SK-N-SH (cell line): ENCODE data around the gene DBH. TPM values are rescaled to one million over a fixed set of nuclear protein-coding genes. Genes with fewer than 3 reads are reported as not detected.

Experiments
- CTCF ChIA-PET: fragments of 300-600, 350-600 bp; formaldehyde crosslinking; extraction: SDS; loops from one replicate; lab custom pipeline; 2021; lab: Yijun Ruan, JAX
- POLR2A ChIA-PET: fragments of 350-600 bp; sonication (Branson Sonifier 250); formaldehyde crosslinking; extraction: SDS; loops from one replicate; lab custom pipeline; 2020; ENCODE audit warnings: antibody characterized with exemption, inconsistent platforms; lab: Yijun Ruan, JAX
- DNase-seq: peaks from one replicate; pipeline ENCODE4 v3.0.0; 2012
- H2AFZ ChIP-seq: fragments of 200-600 bp; sonication (generic); 2 replicates; pipeline ENCODE4 v1.8.1; 2016; ENCODE audit warnings: antibody characterized with exemption, mild to moderate bottlenecking, low read depth
- H3F3A ChIP-seq: fragments of 200-600 bp; sonication (generic); replicated peaks from 2 replicates; pipeline ENCODE3; 2016; ENCODE audit warnings: antibody characterized with exemption, mild to moderate bottlenecking; ENCODE audit not compliant: insufficient read depth
- H3K27ac ChIP-seq, 2 experiments: fragments of 200-500 bp in 1 of 2; fragments of 200-600 bp in 1 of 2; sonication (Bioruptor generic) in 1 of 2; sonication (generic), shearing (Covaris generic) in 1 of 2; 2 replicates each; pipeline versions ENCODE4 v1.5.1 to v1.6.1; 2014 to 2016; ENCODE audit warnings: low read depth in 2 of 2, inconsistent platforms in 1 of 2, low read length in 1 of 2, mild to moderate bottlenecking in 1 of 2, mixed read lengths in 1 of 2
- H3K27me3 ChIP-seq: fragments of 200-600 bp; sonication (generic), shearing (Covaris generic); 2 replicates; pipeline ENCODE4 v1.6.1; 2016; ENCODE audit warnings: mixed run types; ENCODE audit not compliant: insufficient read depth
- H3K36me3 ChIP-seq, 2 experiments: fragments of 200-500 bp in 1 of 2; fragments of 200-600 bp in 1 of 2; sonication (Bioruptor generic) in 1 of 2; sonication (generic) in 1 of 2; replicated peaks in 1 of 2; 2 replicates each; pipeline versions ENCODE3 to v1.5.1; 2014 to 2016; ENCODE audit warnings: low read length in 1 of 2, mild to moderate bottlenecking in 1 of 2; ENCODE audit not compliant: insufficient read depth in 2 of 2, control insufficient read depth in 1 of 2
- H3K4me1 ChIP-seq, 2 experiments: fragments of 200-500 bp in 1 of 2; fragments of 200-600 bp in 1 of 2; sonication (Bioruptor generic) in 1 of 2; sonication (generic), shearing (Covaris generic) in 1 of 2; 2 replicates each; pipeline versions ENCODE4 v1.5.1 to v1.6.1; 2014 to 2016; ENCODE audit warnings: low read depth in 1 of 2, low read length in 1 of 2, mixed run types in 1 of 2; ENCODE audit not compliant: insufficient read depth in 2 of 2, control insufficient read depth in 1 of 2
- H3K4me2 ChIP-seq: fragments of 200-600 bp; sonication (generic), shearing (Covaris generic); 2 replicates; pipeline ENCODE4 v1.6.1; 2017; ENCODE audit warnings: mixed run types
- H3K4me3 ChIP-seq, 2 experiments: fragments of 200-500 bp in 1 of 2; fragments of 200-600 bp in 1 of 2; sonication (Bioruptor generic) in 1 of 2; sonication (generic), shearing (Covaris generic) in 1 of 2; 2 replicates each; pipeline versions ENCODE4 v1.5.1 to v1.8.1; 2014 to 2016; ENCODE audit warnings: low read depth in 2 of 2, inconsistent platforms in 1 of 2, low read length in 1 of 2, mild to moderate bottlenecking in 1 of 2, mixed read lengths in 1 of 2, moderate library complexity in 1 of 2
- H3K79me2 ChIP-seq: fragments of 200-600 bp; sonication (generic); 2 replicates; pipeline ENCODE4 v1.8.1; 2017; ENCODE audit warnings: mild to moderate bottlenecking; ENCODE audit not compliant: insufficient read depth
- H3K9ac ChIP-seq: fragments of 200-600 bp; sonication (generic); 2 replicates; pipeline ENCODE4 v1.6.1; 2017; ENCODE audit warnings: mixed run types
- H3K9me2 ChIP-seq: fragments of 200-600 bp; sonication (generic); 2 replicates; pipeline ENCODE4 v1.6.1; 2017; ENCODE audit warnings: mixed run types
- H3K9me3 ChIP-seq: fragments of 200-600 bp; sonication (generic); 2 replicates; pipeline ENCODE4 v1.6.1; 2017; ENCODE audit warnings: mixed run types, mild to moderate bottlenecking, moderate library complexity
- H4K20me1 ChIP-seq: fragments of 200-600 bp; sonication (generic); 2 replicates; pipeline ENCODE4 v1.6.1; 2017; ENCODE audit warnings: mild to moderate bottlenecking, mixed run types; ENCODE audit not compliant: insufficient read depth
- CHD2 ChIP-seq: fragments of 150-350 bp; IDR thresholded peaks from 2 replicates; pipeline ENCODE4 v1.6.1; 2018; ENCODE audit warnings: low read length; ENCODE audit not compliant: partially characterized antibody
- EZH2phosphoT487 ChIP-seq: fragments of 200-600 bp; sonication (generic); IDR thresholded peaks from 2 replicates; pipeline ENCODE4 v1.6.1; 2017; ENCODE audit warnings: low read depth, mixed run types, mild to moderate bottlenecking, antibody characterized with exemption, moderate library complexity, borderline replicate concordance
- GATA2 ChIP-seq: sonication (generic); formaldehyde crosslinking; IDR thresholded peaks from 2 replicates; pipeline ENCODE4 v1.5.0; 2020; ENCODE audit warnings: mild to moderate bottlenecking, missing genetic modification reagents
- JUND ChIP-seq: IDR thresholded peaks from 2 replicates; pipeline ENCODE4 v1.4.0; 2012
- MXI1 ChIP-seq: IDR thresholded peaks from 2 replicates; pipeline ENCODE4 v1.6.1; 2012; ENCODE audit warnings: mild to moderate bottlenecking, low read depth, low read length, improper control_type of control experiment
- POLR2AphosphoS5 ChIP-seq: IDR thresholded peaks from 2 replicates; pipeline ENCODE4 v1.6.1; 2012; ENCODE audit warnings: low read depth, low read length
- RCOR1 ChIP-seq: fragments of 150-350 bp; IDR thresholded peaks from 2 replicates; pipeline ENCODE4 v1.6.1; 2017; ENCODE audit warnings: antibody characterized with exemption, low read length
- RFX5 ChIP-seq: IDR thresholded peaks from 2 replicates; pipeline ENCODE4 v1.6.1; 2012; ENCODE audit warnings: mild to moderate bottlenecking, improper control_type of control experiment, low read length
- SMC3 ChIP-seq: IDR thresholded peaks from 2 replicates; pipeline ENCODE4 v1.6.1; 2012; ENCODE audit warnings: low read depth, low read length, improper control_type of control experiment
- TCF12 ChIP-seq: IDR thresholded peaks from 2 replicates; pipeline ENCODE4 v1.4.0; 2012
- YY1 ChIP-seq: IDR thresholded peaks from 2 replicates; pipeline ENCODE4 v1.4.0; 2012; ENCODE audit warnings: low read depth, mild to moderate bottlenecking
- WGBS: methylation state at CpG from one replicate; pipeline ENCODE4 v1.1.6; 2017; ENCODE audit warnings: low lambda C conversion rate; 5-methylcytosine and 5-hydroxymethylcytosine counted together
- polyA plus RNA-seq, 3 experiments: library from polyadenylated mRNA; depleted of rRNA; stranded (reverse); fragments of >200 nt; gene quantifications; 2 replicates each; pipeline ENCODE4 v1.2.3, GENCODE V29; 2012
- TF ChIP-seq, protein P1 (sequence below): fragments of 200-600 bp; sonication (generic); IDR thresholded peaks from 2 replicates; pipeline ENCODE4 v1.6.1; 2017; ENCODE audit warnings: antibody characterized with exemption, mild to moderate bottlenecking, moderate library complexity
- TF ChIP-seq, protein P2 (sequence below): fragments of 150-350 bp; IDR thresholded peaks from 2 replicates; pipeline ENCODE4 v1.6.1; 2016; ENCODE audit warnings: mild to moderate bottlenecking, low read depth, low read length
- TF ChIP-seq, protein P3 (sequence below): IDR thresholded peaks from 2 replicates; pipeline ENCODE4 v1.4.0; 2012; ENCODE audit warnings: low read depth
- TF ChIP-seq, protein P4 (sequence below): IDR thresholded peaks from 2 replicates; pipeline ENCODE4; 2012
- TF ChIP-seq, protein P5 (sequence below): IDR thresholded peaks from 2 replicates; pipeline ENCODE4 v1.4.0; 2012; ENCODE audit warnings: low read depth, borderline replicate concordance

DBH gene
- polyA plus RNA-seq, 1 of the 3 experiments (the other 2 are of a cell fraction): 0.92 TPM

DNA sequence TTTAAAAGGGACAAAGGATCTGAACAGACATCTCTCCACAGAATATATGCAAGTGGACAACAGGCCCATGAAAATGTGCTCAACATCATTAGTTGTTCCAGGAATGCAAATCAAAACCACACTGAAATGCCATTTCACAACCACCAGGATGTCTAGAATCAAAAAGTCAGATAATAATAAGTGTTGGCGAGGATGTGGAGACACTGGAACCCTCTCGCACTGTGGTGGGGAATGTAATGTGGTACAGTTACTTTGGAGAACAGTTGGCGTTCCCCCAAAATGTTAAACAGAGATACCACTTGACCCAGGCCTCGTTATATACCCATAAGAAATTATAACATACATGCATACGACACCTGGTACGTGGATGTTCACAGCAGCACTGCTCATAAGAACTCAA, 63.4 kb downstream of the DBH start:
- Histone ChIP-seq H3K79me2 (no peaks in the 10 kb centered on the region), H3K36me3 (no peaks in the 10 kb centered on the region), H4K20me1 (no peaks in the 10 kb centered on the region), H3K4me2 (no peak overlapping the region), H3K27me3 (no peaks in the 10 kb centered on the region), H3K27ac (no peak overlapping the region), H3K4me1 (peaks cover 0 to 10% of the 10 kb centered on the region in 2 experiments; a peak in 1 of 4 replicates), H3K4me3 (no peak overlapping the region), H2AFZ (no peak overlapping the region), H3K9me2 (no peaks in the 10 kb centered on the region), H3F3A (peaks cover 6% of the 10 kb centered on the region), H3K9ac (no peak overlapping the region), H3K9me3 (no peaks in the 10 kb centered on the region)
- no peak for DNase-seq
- 88% methylated on average over 6 of the region's 6 CpGs for WGBS
- POLR2A ChIA-PET: no interaction called here
- TF ChIP-seq, protein P1, sequence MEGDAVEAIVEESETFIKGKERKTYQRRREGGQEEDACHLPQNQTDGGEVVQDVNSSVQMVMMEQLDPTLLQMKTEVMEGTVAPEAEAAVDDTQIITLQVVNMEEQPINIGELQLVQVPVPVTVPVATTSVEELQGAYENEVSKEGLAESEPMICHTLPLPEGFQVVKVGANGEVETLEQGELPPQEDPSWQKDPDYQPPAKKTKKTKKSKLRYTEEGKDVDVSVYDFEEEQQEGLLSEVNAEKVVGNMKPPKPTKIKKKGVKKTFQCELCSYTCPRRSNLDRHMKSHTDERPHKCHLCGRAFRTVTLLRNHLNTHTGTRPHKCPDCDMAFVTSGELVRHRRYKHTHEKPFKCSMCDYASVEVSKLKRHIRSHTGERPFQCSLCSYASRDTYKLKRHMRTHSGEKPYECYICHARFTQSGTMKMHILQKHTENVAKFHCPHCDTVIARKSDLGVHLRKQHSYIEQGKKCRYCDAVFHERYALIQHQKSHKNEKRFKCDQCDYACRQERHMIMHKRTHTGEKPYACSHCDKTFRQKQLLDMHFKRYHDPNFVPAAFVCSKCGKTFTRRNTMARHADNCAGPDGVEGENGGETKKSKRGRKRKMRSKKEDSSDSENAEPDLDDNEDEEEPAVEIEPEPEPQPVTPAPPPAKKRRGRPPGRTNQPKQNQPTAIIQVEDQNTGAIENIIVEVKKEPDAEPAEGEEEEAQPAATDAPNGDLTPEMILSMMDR: no peak
- TF ChIP-seq JUND (no peak), MXI1 (no peak), SMC3 (no peak), RCOR1 (no peak), GATA2 (no peak), RFX5 (no peak), YY1 (no peak), POLR2AphosphoS5 (no peak), EZH2phosphoT487 (no peak), CHD2 (no peak), TCF12 (no peak)
- TF ChIP-seq, protein P2, sequence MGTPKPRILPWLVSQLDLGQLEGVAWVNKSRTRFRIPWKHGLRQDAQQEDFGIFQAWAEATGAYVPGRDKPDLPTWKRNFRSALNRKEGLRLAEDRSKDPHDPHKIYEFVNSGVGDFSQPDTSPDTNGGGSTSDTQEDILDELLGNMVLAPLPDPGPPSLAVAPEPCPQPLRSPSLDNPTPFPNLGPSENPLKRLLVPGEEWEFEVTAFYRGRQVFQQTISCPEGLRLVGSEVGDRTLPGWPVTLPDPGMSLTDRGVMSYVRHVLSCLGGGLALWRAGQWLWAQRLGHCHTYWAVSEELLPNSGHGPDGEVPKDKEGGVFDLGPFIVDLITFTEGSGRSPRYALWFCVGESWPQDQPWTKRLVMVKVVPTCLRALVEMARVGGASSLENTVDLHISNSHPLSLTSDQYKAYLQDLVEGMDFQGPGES: no peak
- TF ChIP-seq, protein P3, sequence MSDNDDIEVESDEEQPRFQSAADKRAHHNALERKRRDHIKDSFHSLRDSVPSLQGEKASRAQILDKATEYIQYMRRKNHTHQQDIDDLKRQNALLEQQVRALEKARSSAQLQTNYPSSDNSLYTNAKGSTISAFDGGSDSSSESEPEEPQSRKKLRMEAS: no peak
- TF ChIP-seq, protein P4, sequence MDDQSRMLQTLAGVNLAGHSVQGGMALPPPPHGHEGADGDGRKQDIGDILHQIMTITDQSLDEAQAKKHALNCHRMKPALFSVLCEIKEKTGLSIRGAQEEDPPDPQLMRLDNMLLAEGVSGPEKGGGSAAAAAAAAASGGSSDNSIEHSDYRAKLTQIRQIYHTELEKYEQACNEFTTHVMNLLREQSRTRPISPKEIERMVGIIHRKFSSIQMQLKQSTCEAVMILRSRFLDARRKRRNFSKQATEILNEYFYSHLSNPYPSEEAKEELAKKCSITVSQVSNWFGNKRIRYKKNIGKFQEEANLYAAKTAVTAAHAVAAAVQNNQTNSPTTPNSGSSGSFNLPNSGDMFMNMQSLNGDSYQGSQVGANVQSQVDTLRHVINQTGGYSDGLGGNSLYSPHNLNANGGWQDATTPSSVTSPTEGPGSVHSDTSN: no peak
- TF ChIP-seq, protein P5, sequence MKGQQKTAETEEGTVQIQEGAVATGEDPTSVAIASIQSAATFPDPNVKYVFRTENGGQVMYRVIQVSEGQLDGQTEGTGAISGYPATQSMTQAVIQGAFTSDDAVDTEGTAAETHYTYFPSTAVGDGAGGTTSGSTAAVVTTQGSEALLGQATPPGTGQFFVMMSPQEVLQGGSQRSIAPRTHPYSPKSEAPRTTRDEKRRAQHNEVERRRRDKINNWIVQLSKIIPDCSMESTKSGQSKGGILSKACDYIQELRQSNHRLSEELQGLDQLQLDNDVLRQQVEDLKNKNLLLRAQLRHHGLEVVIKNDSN: no peak
- CTCF ChIA-PET: no interaction called here
